A549 (cell line): ENCODE measurements around the gene ZXDC. TPM values are rescaled to one million over a fixed set of nuclear protein-coding genes. Genes with fewer than 3 reads are reported as not detected.

Experiments
- ATAC-seq, 2 experiments: fragments of 200-7000 bp in 1 of 2; fragments of >200 bp in 1 of 2; cut with Nextera tagmentation in 1 of 2; cut with Tn5 transposase in 1 of 2; 3 replicates each; pipeline versions ENCODE4 v1.8.0 to v1.9.1; 2018 to 2020; ENCODE audit warnings: mild to moderate bottlenecking in 1 of 2, moderate library complexity in 1 of 2
- CTCF ChIA-PET: fragments of 300-600 bp; sonication (Branson Sonifier 250); formaldehyde crosslinking; extraction: SDS; loops from one replicate; lab custom pipeline; 2021; ENCODE audit warnings: antibody characterized with exemption, inconsistent platforms; lab: Yijun Ruan, JAX
- POLR2A ChIA-PET: fragments of 350-600 bp; formaldehyde crosslinking; extraction: SDS; loops from one replicate; lab custom pipeline; 2021; ENCODE audit warnings: antibody characterized with exemption, inconsistent platforms; lab: Yijun Ruan, JAX
- DNase-seq, 2 experiments: peaks; one replicate each; pipeline versions ENCODE4 v3.0.0 to v3.0.0-alpha.2; 2011 to 2016; ENCODE audit warnings: low read depth in 1 of 2, low spot score in 1 of 2
- FAIRE-seq: peaks from 2 replicates; lab custom pipeline; 2011; peaks lifted over from hg19 to GRCh38; lab: Jason Lieb, UNC
- H3K27ac ChIP-seq, 2 experiments: fragments of >200 bp; sonication (Bioruptor Twin); formaldehyde crosslinking; 3 replicates each; pipeline ENCODE4 v1.5.1; 2016 to 2017
- H3K4me1 ChIP-seq: fragments of >200 bp; sonication (Bioruptor Twin); formaldehyde crosslinking; 3 replicates; pipeline ENCODE4 v1.6.1; 2016
- H3K4me2 ChIP-seq: fragments of >200 bp; sonication (Bioruptor Twin); formaldehyde crosslinking; 3 replicates; pipeline ENCODE4 v1.6.1; 2016
- H3K4me3 ChIP-seq: fragments of >200 bp; sonication (Bioruptor Twin); formaldehyde crosslinking; 3 replicates; pipeline ENCODE4 v1.5.1; 2016
- H3K9me3 ChIP-seq: fragments of >200 bp; sonication (Bioruptor Twin); formaldehyde crosslinking; 3 replicates; pipeline ENCODE4 v1.6.1; 2016
- ATOH8 ChIP-seq: fragments of 250-450 bp; sonication (Bioruptor Pico); IDR thresholded peaks from 2 replicates; pipeline ENCODE4 v1.5.0; 2020; ENCODE audit warnings: low read depth, mild to moderate bottlenecking, moderate library complexity
- BHLHE40 ChIP-seq: IDR thresholded peaks from 2 replicates; pipeline ENCODE4 v1.6.1; 2012; ENCODE audit warnings: low read depth, low read length, inconsistent platforms
- CBX2 ChIP-seq: fragments of 200-600 bp; sonication (generic); IDR thresholded peaks from 2 replicates; pipeline ENCODE4 v1.6.1; 2016; ENCODE audit warnings: low read depth, mild to moderate bottlenecking, borderline replicate concordance
- CHD2 ChIP-seq: fragments of 150-350 bp; IDR thresholded peaks from 2 replicates; pipeline ENCODE4 v1.6.1; 2014; ENCODE audit warnings: low read length; ENCODE audit not compliant: partially characterized antibody
- CTCF ChIP-seq: fragments of >200 bp; sonication (Bioruptor Twin); formaldehyde crosslinking; IDR thresholded peaks from 3 replicates; pipeline ENCODE4 v1.5.1; 2016
- GATA3 ChIP-seq: IDR thresholded peaks from 2 replicates; pipeline ENCODE4 v1.6.1; 2012; ENCODE audit warnings: borderline replicate concordance
- HOXB5 ChIP-seq: fragments of 250-450 bp; sonication (Bioruptor Pico); IDR thresholded peaks from 2 replicates; pipeline ENCODE4 v1.5.0; 2020; ENCODE audit warnings: mild to moderate bottlenecking, moderate library complexity
- KDM1A ChIP-seq: fragments of 200-600 bp; sonication (generic); IDR thresholded peaks from 2 replicates; pipeline ENCODE4 v1.6.1; 2016; ENCODE audit warnings: low read depth, mild to moderate bottlenecking
- MAFK ChIP-seq: fragments of 450-650 bp; IDR thresholded peaks from 2 replicates; pipeline ENCODE4 v1.6.1; 2014; ENCODE audit not compliant: partially characterized antibody
- PBX3 ChIP-seq: IDR thresholded peaks from 2 replicates; pipeline ENCODE4 v1.6.1; 2012
- PHF8 ChIP-seq: fragments of 200-600 bp; sonication (generic); IDR thresholded peaks from 2 replicates; pipeline ENCODE4 v1.6.1; 2016; ENCODE audit warnings: low read depth, mild to moderate bottlenecking, antibody characterized with exemption, moderate library complexity, borderline replicate concordance
- POLR2A ChIP-seq: IDR thresholded peaks from 2 replicates; pipeline ENCODE4 v1.6.1; 2012; ENCODE audit warnings: mild to moderate bottlenecking, low read length
- RNF2 ChIP-seq: fragments of 200-600 bp; sonication (generic); IDR thresholded peaks from 2 replicates; pipeline ENCODE4 v1.6.1; 2016; ENCODE audit warnings: low read depth, mild to moderate bottlenecking, antibody characterized with exemption, moderate library complexity, borderline replicate concordance
- SREBF2 ChIP-seq: fragments of 450-650 bp; IDR thresholded peaks from 2 replicates; pipeline ENCODE4 v1.6.1; 2014; ENCODE audit warnings: mild to moderate bottlenecking, moderate library complexity
- ZFP36 ChIP-seq: fragments of 450-650 bp; IDR thresholded peaks from 2 replicates; pipeline ENCODE4 v1.6.1; 2014; ENCODE audit warnings: borderline replicate concordance; ENCODE audit not compliant: partially characterized antibody
- ZNF302 ChIP-seq: fragments of 250-450 bp; sonication (Bioruptor Pico); IDR thresholded peaks from 2 replicates; pipeline ENCODE4 v1.9.0; 2021; ENCODE audit warnings: inconsistent platforms, mild to moderate bottlenecking, moderate library complexity
- WGBS: methylation state at CpG from one replicate; pipeline ENCODE4 v1.1.6; 2017; ENCODE audit errors: missing lambda C conversion rate; 5-methylcytosine and 5-hydroxymethylcytosine counted together
- polyA plus RNA-seq, 4 experiments: library from polyadenylated mRNA; depleted of rRNA in 3 of 4; stranded (reverse); fragments of >200 nt; fragmentation: RNase III in 1 of 4; extraction: RNeasy Plus Mini Kit Qiagen cat#74134 plus additional on column Dnase treatment in 1 of 4; gene quantifications; 2 replicates in 3 of 4; 3 replicates in 1 of 4; pipeline ENCODE4 v1.2.3, GENCODE V29; 2011 to 2017

ZXDC gene
- polyA plus RNA-seq, 2 of the 4 experiments (the other 2 are of a cell fraction), result 6.0 to 8.5 TPM

GRCh38 chr3:126412841-126413692, 62.6 kb downstream of the ZXDC start (continued):
- TF ChIP-seq CTCF, result no peak
- no peak for TF ChIP-seq KDM1A
- no peak for TF ChIP-seq ZNF302
- TF ChIP-seq ZFP36, result no peak
- no peak for TF ChIP-seq PBX3
- no peak for TF ChIP-seq ATOH8 (CRISPR knock-in tag)

- no peak for TF ChIP-seq POLR2A
- TF ChIP-seq BHLHE40, result no peak
- no peak for TF ChIP-seq MAFK
- no peak for TF ChIP-seq RNF2
- TF ChIP-seq PHF8, result no peak
- TF ChIP-seq CHD2, result no peak
- no peak for TF ChIP-seq GATA3
- no peak for TF ChIP-seq CTCF
- TF ChIP-seq HOXB5, result no peak
- TF ChIP-seq CBX2, result no peak
- no peak for TF ChIP-seq SREBF2
- TF ChIP-seq, all 56 proteins: peak for 0
- FAIRE-seq (no peak), DNase-seq (no peak), ATAC-seq (no peak)
- WGBS, result 58% methylated on average over 4 of the region's 5 CpGs
- no peaks in the 10 kb centered on the region for H3K4me1 ChIP-seq
- H3K4me3 ChIP-seq, result no peak overlapping the region
- H3K9me3 ChIP-seq, result no peaks in the 10 kb centered on the region
- H3K27ac ChIP-seq, result no peak overlapping the region
- no peak overlapping the region for H3K4me2 ChIP-seq
- POLR2A ChIA-PET, result no interaction called here
- CTCF ChIA-PET, result no interaction called here
Measured at GRCh38 chr3:126408099-126408498, 67.6 kb downstream of the ZXDC start.

- no peak for DNase-seq
- FAIRE-seq, result no peak
- CTCF ChIA-PET, result interaction anchor here (0.9 kb wide), 1 partner anchor 12 kb away, joined by 3 read pairs; no protein-coding TSS in a partner anchor
- no peak overlapping the region for H3K4me3 ChIP-seq
- no peak overlapping the region for H3K27ac ChIP-seq
- no peaks in the 10 kb centered on the region for H3K9me3 ChIP-seq
- H3K4me1 ChIP-seq, result no peaks in the 10 kb centered on the region
- 37% methylated on average over 5 of the region's 5 CpGs for WGBS
- no peak overlapping the region for H3K4me2 ChIP-seq
- POLR2A ChIA-PET, result no interaction called here
- peak; percentile 34 to 46; a peak in 2 of 6 replicates for ATAC-seq
- TF ChIP-seq CHD2 (no peak), PHF8 (no peak)
Measured at GRCh38 chr3:126407412-126408044, 68.2 kb downstream of the ZXDC start.
